HepG2 (cell line): Measurements from ENCODE around the gene PLGRKT. TPM values are rescaled to one million over a fixed set of nuclear protein-coding genes. Genes with fewer than 3 reads are reported as not detected.

Source experiments
- ATAC-seq: fragments of 200-7000 bp; cut with Tn5 transposase; 3 replicates; pipeline ENCODE4 v1.9.1; 2020; ENCODE audit warnings: mild to moderate bottlenecking, moderate library complexity
- BruUV-seq: library from RNA; stranded (reverse); fragments of 400-500 nt; replicated peaks from 2 replicates; lab custom pipeline; 2021; lab: Mats Ljungman, UMichigan
- CTCF ChIA-PET: fragments of 300-600 bp; formaldehyde crosslinking; extraction: SDS; loops from one replicate; lab custom pipeline; 2021; ENCODE audit warnings: low total read pairs, inconsistent platforms, low intra/inter-chr PET ratio; lab: Yijun Ruan, JAX
- POLR2A ChIA-PET: fragments of 350-600 bp; sonication (Branson Sonifier 250); formaldehyde crosslinking; loops from one replicate; lab custom pipeline; 2020; ENCODE audit warnings: antibody characterized with exemption, inconsistent platforms; lab: Yijun Ruan, JAX
- DNase-seq: peaks from one replicate; pipeline ENCODE4 v3.0.0-alpha.2; 2015; ENCODE audit warnings: low spot score
- FAIRE-seq: peaks from 3 replicates; lab custom pipeline; 2011; peaks lifted over from hg19 to GRCh38; lab: Jason Lieb, UNC
- H2AFZ ChIP-seq: one replicate; pipeline ENCODE4 v1.6.1; 2011; ENCODE audit warnings: low read length, inconsistent platforms
- H3K27ac ChIP-seq: fragments of 300-600 bp; 3 replicates; pipeline ENCODE4 v1.8.0; 2011; ENCODE audit warnings: mixed run types, mild to moderate bottlenecking, mixed read lengths, low read length, inconsistent platforms; ENCODE audit not compliant: insufficient read depth; ENCODE audit errors: extremely low read length
- H3K27me3 ChIP-seq, 2 experiments: fragments of 200-600 bp in 1 of 2; 2 replicates in 1 of 2; 3 replicates in 1 of 2; pipeline versions ENCODE4 v1.6.0 to v1.8.0; 2011; ENCODE audit warnings: low read length in 2 of 2, mild to moderate bottlenecking in 2 of 2, moderate library complexity in 2 of 2, inconsistent platforms in 1 of 2; ENCODE audit not compliant: insufficient read depth in 2 of 2, control insufficient read depth in 1 of 2
- H3K36me3 ChIP-seq, 2 experiments: fragments of 200-600 bp in 1 of 2; replicated peaks in 1 of 2; 2 replicates in 1 of 2; 3 replicates in 1 of 2; pipeline versions ENCODE4 v1.5.1 to v1.8.0; 2011; ENCODE audit warnings: low read length in 2 of 2, inconsistent platforms in 1 of 2; ENCODE audit not compliant: insufficient read depth in 2 of 2, control insufficient read depth in 1 of 2
- H3K4me1 ChIP-seq: 2 replicates; pipeline ENCODE4 v1.5.1; 2012; ENCODE audit warnings: low read length, inconsistent platforms; ENCODE audit not compliant: insufficient read depth
- H3K4me2 ChIP-seq: 2 replicates; pipeline ENCODE4 v1.6.0; 2011; ENCODE audit warnings: low read depth, low read length, inconsistent platforms
- H3K4me3 ChIP-seq, 3 experiments: fragments of 200-600 bp in 1 of 3; sonication (generic), shearing (Covaris generic) in 1 of 3; replicated peaks in 1 of 3; 2 replicates each; pipeline ENCODE4 v1.5.1; 2011 to 2016; ENCODE audit warnings: low read length in 3 of 3, inconsistent platforms in 2 of 3, low read depth in 2 of 3, mild to moderate bottlenecking in 2 of 3, control low read depth in 1 of 3, mixed read lengths in 1 of 3; ENCODE audit not compliant: insufficient read depth in 1 of 3
- H3K79me2 ChIP-seq: one replicate; pipeline ENCODE4 v1.6.1; 2011; ENCODE audit warnings: low read length, inconsistent platforms; ENCODE audit not compliant: insufficient read depth
- H3K9ac ChIP-seq: 2 replicates; pipeline ENCODE4 v1.6.0; 2011; ENCODE audit warnings: mild to moderate bottlenecking, low read depth, low read length, inconsistent platforms; ENCODE audit not compliant: insufficient read depth
- H3K9me3 ChIP-seq: 2 replicates; pipeline ENCODE4 v1.5.1; 2012; ENCODE audit warnings: mild to moderate bottlenecking, low read length
- H4K20me1 ChIP-seq: 2 replicates; pipeline ENCODE4 v1.6.0; 2011; ENCODE audit warnings: inconsistent platforms, mild to moderate bottlenecking, low read length, moderate library complexity; ENCODE audit not compliant: insufficient read depth
- AHDC1 ChIP-seq: sonication (generic); formaldehyde crosslinking; IDR thresholded peaks from 2 replicates; pipeline ENCODE4 v1.5.1; 2020; ENCODE audit warnings: mild to moderate bottlenecking, missing genetic modification reagents, borderline replicate concordance
- ARNTL ChIP-seq: sonication (generic); formaldehyde crosslinking; IDR thresholded peaks from 2 replicates; pipeline ENCODE4 v1.4.0; 2020; ENCODE audit warnings: mild to moderate bottlenecking, missing genetic modification reagents
- ESRRA ChIP-seq: sonication (generic); formaldehyde crosslinking; IDR thresholded peaks from 2 replicates; pipeline ENCODE4 v1.5.1; 2020; ENCODE audit warnings: mild to moderate bottlenecking, low read depth, missing genetic modification reagents
- GATAD2A ChIP-seq: IDR thresholded peaks from 2 replicates; pipeline ENCODE4 v1.6.1; 2016
- HDAC1 ChIP-seq: sonication (generic); formaldehyde crosslinking; IDR thresholded peaks from 2 replicates; pipeline ENCODE4 v1.5.1; 2020; ENCODE audit warnings: mild to moderate bottlenecking, missing genetic modification reagents
- JARID2 ChIP-seq: sonication (generic); formaldehyde crosslinking; IDR thresholded peaks from 2 replicates; pipeline ENCODE4 v1.8.1; 2023; ENCODE audit warnings: missing genetic modification reagents, inconsistent platforms; ENCODE audit not compliant: insufficient replicate concordance
- JDP2 ChIP-seq: sonication (generic); formaldehyde crosslinking; IDR thresholded peaks from 2 replicates; pipeline ENCODE4 v1.8.1; 2022; ENCODE audit warnings: missing genetic modification reagents, borderline replicate concordance
- KDM5A ChIP-seq: fragments of 200-600 bp; sonication (generic); IDR thresholded peaks from 2 replicates; pipeline ENCODE4 v1.7.0; 2018; ENCODE audit warnings: antibody characterized with exemption, mild to moderate bottlenecking, low read length, borderline replicate concordance
- PLSCR1 ChIP-seq: sonication (generic); formaldehyde crosslinking; IDR thresholded peaks from 2 replicates; pipeline ENCODE4 v1.5.0; 2020; ENCODE audit warnings: missing genetic modification reagents, mild to moderate bottlenecking, borderline replicate concordance
- RELA ChIP-seq: sonication (generic); formaldehyde crosslinking; IDR thresholded peaks from 2 replicates; pipeline ENCODE4 v1.4.0; 2020; ENCODE audit warnings: missing genetic modification reagents
- THYN1 ChIP-seq: sonication (generic); formaldehyde crosslinking; IDR thresholded peaks from 2 replicates; pipeline ENCODE4 v1.8.1; 2023; ENCODE audit warnings: low read depth, mild to moderate bottlenecking, moderate library complexity, missing genetic modification reagents, borderline replicate concordance
- WGBS: methylation state at CpG from one replicate; pipeline ENCODE4 v1.1.6; 2017; ENCODE audit warnings: low lambda C conversion rate; 5-methylcytosine and 5-hydroxymethylcytosine counted together
- in situ Hi-C: cut with HindIII; loops from 2 replicates; pipeline ENCODE4 v1.10.0; 2017; ENCODE audit warnings: low pct_unique_long_range_greater_than_20kb; ENCODE audit not compliant: extremely low pct_ligation_motif_present
- intact Hi-C: fragments of 100-400 bp; cut with micrococcal nuclease; formaldehyde crosslinking; loops from one replicate; pipeline ENCODE4 v1.10.0; 2022; ENCODE audit not compliant: unreplicated experiment
- polyA plus RNA-seq, 8 experiments: library from polyadenylated mRNA; depleted of rRNA in 3 of 8; stranded (reverse) in 7 of 8; unstranded in 1 of 8; fragments of >200 nt; fragmentation: Illumina TruSeq in 4 of 8; extraction: Trizol in 4 of 8; gene quantifications; 2 replicates each; pipeline versions ENCODE4 v1.2.1 to v1.2.3, GENCODE V29; 2011 to 2016; ENCODE audit warnings: low read depth in 4 of 8, missing spikeins in 1 of 8, mixed read lengths in 1 of 8; ENCODE audit not compliant: insufficient read depth in 1 of 8
- total RNA-seq, 5 experiments: library from RNA; depleted of rRNA; stranded (reverse); fragments of >200 nt; fragmentation: Illumina TruSeq; extraction: Trizol; gene quantifications; 2 replicates each; pipeline ENCODE4 v1.2.3, GENCODE V29; 2016; ENCODE audit warnings: low read depth in 1 of 5
- TF ChIP-seq, protein P1 (sequence below): sonication (generic); formaldehyde crosslinking; IDR thresholded peaks from 2 replicates; pipeline ENCODE4 v1.8.0; 2022; ENCODE audit warnings: mild to moderate bottlenecking, missing genetic modification reagents, moderate library complexity
- TF ChIP-seq, protein P2 (sequence below): sonication (generic); formaldehyde crosslinking; IDR thresholded peaks from 2 replicates; pipeline ENCODE4 v1.4.0; 2020; ENCODE audit warnings: missing genetic modification reagents

Gene PLGRKT
- total and polyA plus RNA-seq, 2 of the 13 experiments (the other 11 are each of a cell fraction or from before 2014, with no cell fraction given) = 5.0 to 15.8 TPM

DNA sequence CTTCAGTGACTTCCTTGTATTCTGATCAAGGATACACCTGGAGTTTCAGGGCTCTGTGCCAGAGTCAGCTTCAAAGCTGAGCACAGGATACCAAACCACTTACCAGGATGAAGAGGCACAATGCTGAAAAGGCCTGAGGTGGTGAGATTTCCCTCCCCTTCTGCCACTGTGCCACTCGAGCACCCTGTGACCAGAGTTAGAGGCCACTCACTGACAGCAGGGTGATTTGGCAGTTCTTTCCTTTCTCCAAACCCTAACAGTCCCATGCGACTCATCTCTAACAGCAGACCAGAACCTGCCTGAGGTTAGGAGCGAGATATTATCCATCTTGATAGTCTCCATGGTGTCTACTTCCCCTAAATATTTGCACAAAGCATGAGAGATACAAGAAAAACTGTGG, 1.8 kb downstream of the PLGRKT start:
- DNase-seq (no peak), ATAC-seq (no peak), FAIRE-seq (no peak)
- ChIA-PET POLR2A (no interaction called here), CTCF (no interaction called here)
- no peak overlapping the region for H3K4me2 ChIP-seq
- no peak overlapping the region for H3K27ac ChIP-seq
- no peaks in the 10 kb centered on the region for H4K20me1 ChIP-seq
- H3K36me3 ChIP-seq = no peaks in the 10 kb centered on the region; a peak in 1 of 5 replicates
- intact Hi-C loops (loop anchor here (5.0 kb wide), 2 partner anchors 449 to 674 kb away; partner anchors contain the start of gene JAK2), in situ Hi-C loops (loop anchor here (25.0 kb wide), 2 partner anchors 449 to 674 kb away; partner anchors contain the start of gene JAK2)
- no TSS peak for BruUV-seq
- H3K9me3 ChIP-seq = no peaks in the 10 kb centered on the region
- 95% methylated on average over 3 of the region's 3 CpGs for WGBS
- no peak overlapping the region for H2AFZ ChIP-seq
- H3K4me3 ChIP-seq = no peak overlapping the region
- no peaks in the 10 kb centered on the region for H3K79me2 ChIP-seq
- H3K27me3 ChIP-seq = no peaks in the 10 kb centered on the region; a peak in 1 of 5 replicates
- no peak overlapping the region for H3K9ac ChIP-seq
- peaks cover 31% of the 10 kb centered on the region for H3K4me1 ChIP-seq
- TF ChIP-seq, protein P1, sequence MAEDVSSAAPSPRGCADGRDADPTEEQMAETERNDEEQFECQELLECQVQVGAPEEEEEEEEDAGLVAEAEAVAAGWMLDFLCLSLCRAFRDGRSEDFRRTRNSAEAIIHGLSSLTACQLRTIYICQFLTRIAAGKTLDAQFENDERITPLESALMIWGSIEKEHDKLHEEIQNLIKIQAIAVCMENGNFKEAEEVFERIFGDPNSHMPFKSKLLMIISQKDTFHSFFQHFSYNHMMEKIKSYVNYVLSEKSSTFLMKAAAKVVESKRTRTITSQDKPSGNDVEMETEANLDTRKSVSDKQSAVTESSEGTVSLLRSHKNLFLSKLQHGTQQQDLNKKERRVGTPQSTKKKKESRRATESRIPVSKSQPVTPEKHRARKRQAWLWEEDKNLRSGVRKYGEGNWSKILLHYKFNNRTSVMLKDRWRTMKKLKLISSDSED = no peak
- TF ChIP-seq, protein P2, sequence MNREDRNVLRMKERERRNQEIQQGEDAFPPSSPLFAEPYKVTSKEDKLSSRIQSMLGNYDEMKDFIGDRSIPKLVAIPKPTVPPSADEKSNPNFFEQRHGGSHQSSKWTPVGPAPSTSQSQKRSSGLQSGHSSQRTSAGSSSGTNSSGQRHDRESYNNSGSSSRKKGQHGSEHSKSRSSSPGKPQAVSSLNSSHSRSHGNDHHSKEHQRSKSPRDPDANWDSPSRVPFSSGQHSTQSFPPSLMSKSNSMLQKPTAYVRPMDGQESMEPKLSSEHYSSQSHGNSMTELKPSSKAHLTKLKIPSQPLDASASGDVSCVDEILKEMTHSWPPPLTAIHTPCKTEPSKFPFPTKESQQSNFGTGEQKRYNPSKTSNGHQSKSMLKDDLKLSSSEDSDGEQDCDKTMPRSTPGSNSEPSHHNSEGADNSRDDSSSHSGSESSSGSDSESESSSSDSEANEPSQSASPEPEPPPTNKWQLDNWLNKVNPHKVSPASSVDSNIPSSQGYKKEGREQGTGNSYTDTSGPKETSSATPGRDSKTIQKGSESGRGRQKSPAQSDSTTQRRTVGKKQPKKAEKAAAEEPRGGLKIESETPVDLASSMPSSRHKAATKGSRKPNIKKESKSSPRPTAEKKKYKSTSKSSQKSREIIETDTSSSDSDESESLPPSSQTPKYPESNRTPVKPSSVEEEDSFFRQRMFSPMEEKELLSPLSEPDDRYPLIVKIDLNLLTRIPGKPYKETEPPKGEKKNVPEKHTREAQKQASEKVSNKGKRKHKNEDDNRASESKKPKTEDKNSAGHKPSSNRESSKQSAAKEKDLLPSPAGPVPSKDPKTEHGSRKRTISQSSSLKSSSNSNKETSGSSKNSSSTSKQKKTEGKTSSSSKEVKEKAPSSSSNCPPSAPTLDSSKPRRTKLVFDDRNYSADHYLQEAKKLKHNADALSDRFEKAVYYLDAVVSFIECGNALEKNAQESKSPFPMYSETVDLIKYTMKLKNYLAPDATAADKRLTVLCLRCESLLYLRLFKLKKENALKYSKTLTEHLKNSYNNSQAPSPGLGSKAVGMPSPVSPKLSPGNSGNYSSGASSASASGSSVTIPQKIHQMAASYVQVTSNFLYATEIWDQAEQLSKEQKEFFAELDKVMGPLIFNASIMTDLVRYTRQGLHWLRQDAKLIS (CRISPR knock-in tag) = no peak
- TF ChIP-seq RELA = no peak
- TF ChIP-seq ESRRA (CRISPR knock-in tag) = no peak
- TF ChIP-seq KDM5A = no peak
- TF ChIP-seq JARID2 (CRISPR knock-in tag) = no peak
- TF ChIP-seq HDAC1 = no peak
- no peak for TF ChIP-seq PLSCR1 (CRISPR knock-in tag)
- no peak for TF ChIP-seq AHDC1
- TF ChIP-seq JDP2 (CRISPR knock-in tag) = no peak
- TF ChIP-seq GATAD2A = no peak
- no peak for TF ChIP-seq THYN1 (CRISPR knock-in tag)
- no peak for TF ChIP-seq ARNTL (CRISPR knock-in tag)
